ENCODE results near the gene TARP.

TARP gene

DNA sequence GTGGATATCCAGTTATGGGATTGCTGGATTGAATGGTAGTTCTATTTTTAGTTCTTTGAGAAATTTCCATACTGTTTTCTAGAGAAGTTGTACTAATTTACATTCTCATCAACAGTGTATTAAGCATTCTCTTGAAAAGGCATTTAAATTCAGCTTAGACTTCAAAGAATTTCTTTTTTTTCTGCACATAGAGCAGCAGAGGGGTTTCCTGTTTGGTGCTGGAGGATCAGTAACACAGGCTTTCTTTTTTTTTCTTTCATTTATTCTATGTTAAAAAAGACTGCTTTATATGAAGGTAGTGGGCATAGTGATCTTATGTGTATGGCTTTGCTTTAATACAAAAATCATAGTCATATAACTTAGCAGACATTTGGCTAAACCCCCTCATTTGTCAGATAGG, 47.6 kb upstream of the TARP start:
- TF ChIP-seq POLR2A (IDR thresholded peaks at IDR 0.05; ENCODE audit: extremely low read depth, insufficient read length): no peak
- no peak for TF ChIP-seq MYC (IDR thresholded peaks at IDR 0.05; ENCODE audit: low read depth, low read length)
- TF ChIP-seq, protein P1, sequence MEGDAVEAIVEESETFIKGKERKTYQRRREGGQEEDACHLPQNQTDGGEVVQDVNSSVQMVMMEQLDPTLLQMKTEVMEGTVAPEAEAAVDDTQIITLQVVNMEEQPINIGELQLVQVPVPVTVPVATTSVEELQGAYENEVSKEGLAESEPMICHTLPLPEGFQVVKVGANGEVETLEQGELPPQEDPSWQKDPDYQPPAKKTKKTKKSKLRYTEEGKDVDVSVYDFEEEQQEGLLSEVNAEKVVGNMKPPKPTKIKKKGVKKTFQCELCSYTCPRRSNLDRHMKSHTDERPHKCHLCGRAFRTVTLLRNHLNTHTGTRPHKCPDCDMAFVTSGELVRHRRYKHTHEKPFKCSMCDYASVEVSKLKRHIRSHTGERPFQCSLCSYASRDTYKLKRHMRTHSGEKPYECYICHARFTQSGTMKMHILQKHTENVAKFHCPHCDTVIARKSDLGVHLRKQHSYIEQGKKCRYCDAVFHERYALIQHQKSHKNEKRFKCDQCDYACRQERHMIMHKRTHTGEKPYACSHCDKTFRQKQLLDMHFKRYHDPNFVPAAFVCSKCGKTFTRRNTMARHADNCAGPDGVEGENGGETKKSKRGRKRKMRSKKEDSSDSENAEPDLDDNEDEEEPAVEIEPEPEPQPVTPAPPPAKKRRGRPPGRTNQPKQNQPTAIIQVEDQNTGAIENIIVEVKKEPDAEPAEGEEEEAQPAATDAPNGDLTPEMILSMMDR (IDR thresholded peaks at IDR 0.05; ENCODE audit: low read depth, low read length): no peak
- TF ChIP-seq, protein P2, sequence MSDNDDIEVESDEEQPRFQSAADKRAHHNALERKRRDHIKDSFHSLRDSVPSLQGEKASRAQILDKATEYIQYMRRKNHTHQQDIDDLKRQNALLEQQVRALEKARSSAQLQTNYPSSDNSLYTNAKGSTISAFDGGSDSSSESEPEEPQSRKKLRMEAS (IDR thresholded peaks at IDR 0.05; ENCODE audit: low read depth, low read length): no peak
- H3K4me3 ChIP-seq (ENCODE audit: low read depth, low read length): no peak overlapping the region
- DNase-seq (ENCODE audit: low read depth): no peak

DNA sequence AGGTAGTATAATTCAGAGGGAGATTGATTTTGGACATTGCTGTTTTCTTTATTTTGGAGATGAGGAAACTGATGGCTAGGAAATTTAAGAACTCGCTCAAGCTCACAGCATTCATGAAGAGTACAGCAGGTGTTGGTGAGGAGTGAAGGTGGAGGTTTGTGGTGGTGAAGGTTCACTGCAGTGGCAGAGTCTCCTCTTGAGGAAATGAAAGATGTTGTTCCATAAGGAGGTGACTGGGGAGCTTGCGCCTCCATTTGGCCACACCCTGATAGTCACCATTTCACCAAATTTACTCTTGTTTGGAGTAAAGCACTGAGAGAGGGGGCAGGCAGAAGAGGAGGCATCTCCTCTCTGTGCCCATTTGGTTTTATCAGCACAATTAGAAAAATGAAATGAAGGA, 46.4 kb upstream of the TARP start:
- H3K4me3 ChIP-seq (ENCODE audit: low read depth, low read length): no peak overlapping the region
- TF ChIP-seq, protein P2 (IDR thresholded peaks at IDR 0.05; ENCODE audit: low read depth, low read length): no peak
- TF ChIP-seq, protein P1 (IDR thresholded peaks at IDR 0.05; ENCODE audit: low read depth, low read length): no peak
- TF ChIP-seq MYC (IDR thresholded peaks at IDR 0.05; ENCODE audit: low read depth, low read length) (no peak), POLR2A (IDR thresholded peaks at IDR 0.05; ENCODE audit: extremely low read depth, insufficient read length) (no peak)
- no peak for DNase-seq (ENCODE audit: low read depth)

DNA sequence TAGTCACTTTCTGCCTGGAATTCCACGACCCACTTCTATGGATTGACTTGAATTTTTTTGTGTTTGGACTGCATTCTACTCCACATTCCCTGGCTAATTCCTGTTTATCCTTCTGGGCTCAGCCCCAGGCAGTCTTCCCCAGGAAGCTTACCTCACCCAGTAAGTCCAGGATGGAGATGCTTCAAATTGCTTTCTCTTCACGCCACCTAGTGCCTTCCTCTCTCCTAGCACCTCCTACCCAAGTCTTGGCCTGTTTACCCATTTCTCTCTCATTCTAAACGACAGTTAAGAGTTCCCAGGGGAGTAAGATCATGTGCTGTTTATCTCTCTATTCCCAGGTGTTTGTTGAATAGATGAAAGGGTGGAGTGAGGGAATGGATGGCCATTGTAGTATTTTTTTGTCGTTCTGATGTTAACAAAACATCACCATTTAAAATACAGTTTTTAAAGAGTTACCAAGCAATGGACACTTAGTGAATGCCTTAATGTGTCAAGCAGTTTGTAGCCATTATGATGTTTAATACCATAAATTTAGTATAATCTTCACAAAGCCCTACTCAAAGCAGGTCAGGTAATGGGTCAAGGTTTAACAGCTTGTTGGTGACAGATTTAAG, 45.5 kb upstream of the TARP start:
- TF ChIP-seq, protein P1 (IDR thresholded peaks at IDR 0.05; ENCODE audit: low read depth, low read length): peak; percentile 96
- TF ChIP-seq, protein P2 (IDR thresholded peaks at IDR 0.05; ENCODE audit: low read depth, low read length): peak; percentile 63
- TF ChIP-seq MYC (IDR thresholded peaks at IDR 0.05; ENCODE audit: low read depth, low read length): peak; percentile 72
- no peak for TF ChIP-seq POLR2A (IDR thresholded peaks at IDR 0.05; ENCODE audit: extremely low read depth, insufficient read length)
- H3K4me3 ChIP-seq (ENCODE audit: low read depth, low read length): no peak overlapping the region
- peak; percentile 93 for DNase-seq (ENCODE audit: low read depth)

DNA sequence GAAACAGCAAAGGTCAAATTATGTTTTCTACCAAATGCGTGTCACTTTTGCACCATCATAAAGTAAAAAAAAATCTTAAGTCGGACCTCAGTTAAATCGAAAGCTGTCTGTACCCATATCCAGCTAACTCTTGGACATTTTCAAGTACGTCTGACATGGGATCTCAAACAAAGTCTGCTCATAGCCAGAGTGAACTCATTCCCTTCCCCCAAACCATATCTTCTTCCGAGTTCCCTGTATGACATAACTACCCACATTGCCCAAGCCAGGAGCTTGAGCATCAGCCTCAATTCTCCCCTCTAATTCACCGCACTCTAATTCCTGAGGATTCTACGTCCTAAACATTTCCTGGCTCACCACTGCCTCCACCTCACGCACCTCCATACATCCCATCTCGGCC, 44.8 kb upstream of the TARP start:
- TF ChIP-seq, protein P2 (IDR thresholded peaks at IDR 0.05; ENCODE audit: low read depth, low read length): no peak
- TF ChIP-seq MYC (IDR thresholded peaks at IDR 0.05; ENCODE audit: low read depth, low read length): 0 out of 2 replicates have a peak, but pooled peaks have one; percentile 22
- peak overlapping the region; percentile 66 for H3K4me3 ChIP-seq (ENCODE audit: low read depth, low read length)
- peak; percentile 64 for DNase-seq (ENCODE audit: low read depth)

DNA sequence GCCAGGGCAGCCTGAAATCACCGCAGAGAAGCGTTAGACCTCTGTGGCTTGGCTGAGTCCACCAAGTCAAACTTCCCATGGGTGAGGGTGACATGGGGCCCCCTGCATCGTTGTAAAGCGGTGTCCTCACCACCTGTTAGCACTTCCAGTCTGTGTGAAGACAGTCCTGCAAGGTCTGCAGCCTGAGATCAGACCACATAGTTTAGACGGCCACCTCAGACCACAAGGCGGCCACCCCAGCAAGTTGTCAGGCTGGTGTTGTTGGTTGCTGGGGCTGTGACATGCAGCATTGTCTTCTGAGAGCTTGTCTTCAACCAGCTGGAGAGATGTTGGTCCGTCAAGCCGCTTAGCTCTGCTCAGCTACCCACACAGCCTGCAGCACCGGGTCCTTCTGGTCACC, 44.1 kb upstream of the TARP start:
- peak; percentile 97 for DNase-seq (ENCODE audit: low read depth)
- H3K4me3 ChIP-seq (ENCODE audit: low read depth, low read length): peak overlapping the region; percentile 66
- TF ChIP-seq, protein P1 (IDR thresholded peaks at IDR 0.05; ENCODE audit: low read depth, low read length): peak; percentile 19
- peak; percentile 66; the same call in 1 of the 2 replicates for TF ChIP-seq MYC (IDR thresholded peaks at IDR 0.05; ENCODE audit: low read depth, low read length)
- TF ChIP-seq, protein P2 (IDR thresholded peaks at IDR 0.05; ENCODE audit: low read depth, low read length): peak; percentile 77; the same call in 1 of the 2 replicates
- peak; percentile 14 for TF ChIP-seq POLR2A (IDR thresholded peaks at IDR 0.05; ENCODE audit: extremely low read depth, insufficient read length)

DNA sequence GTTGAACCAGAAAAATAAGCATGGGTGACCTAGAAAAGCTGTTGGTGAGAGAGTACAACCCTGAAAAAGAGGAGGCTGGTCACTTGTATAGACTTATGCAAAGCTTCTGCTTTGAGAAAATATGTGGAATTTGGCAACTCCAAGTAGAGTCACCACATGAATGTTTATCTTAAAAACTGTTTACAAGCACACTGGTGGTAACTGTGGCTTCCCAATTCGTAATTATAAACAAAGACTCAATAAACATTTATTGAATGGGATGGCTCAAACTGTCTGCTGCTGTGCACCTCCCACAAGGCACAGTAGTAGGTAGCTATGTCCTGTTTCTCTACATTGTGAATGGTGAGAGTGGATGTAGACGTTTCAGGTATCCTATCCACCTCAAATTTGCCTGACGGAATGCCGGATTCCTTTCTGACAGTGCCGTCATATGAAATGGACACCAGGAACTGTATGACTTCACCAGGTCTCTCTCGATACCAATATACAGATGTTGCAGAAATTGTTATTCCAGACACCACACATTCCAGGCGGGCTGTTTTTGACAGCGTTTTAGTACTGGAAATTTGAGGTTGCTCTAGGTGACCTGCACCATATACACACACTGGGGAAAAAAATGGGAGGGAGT, 43.4 kb upstream of the TARP start:
- peak overlapping the region; percentile 66 for H3K4me3 ChIP-seq (ENCODE audit: low read depth, low read length)
- TF ChIP-seq POLR2A (IDR thresholded peaks at IDR 0.05; ENCODE audit: extremely low read depth, insufficient read length) (no peak), MYC (IDR thresholded peaks at IDR 0.05; ENCODE audit: low read depth, low read length) (no peak)
- TF ChIP-seq, protein P2 (IDR thresholded peaks at IDR 0.05; ENCODE audit: low read depth, low read length): no peak
- TF ChIP-seq, protein P1 (IDR thresholded peaks at IDR 0.05; ENCODE audit: low read depth, low read length): no peak
- DNase-seq (ENCODE audit: low read depth): peak; percentile 60
